HepG2 (cell line): Measurements from ENCODE around the gene ACER3. TPM values are rescaled to one million over a fixed set of nuclear protein-coding genes. Genes with fewer than 3 reads are reported as not detected.

Experiments used
- ATAC-seq: fragments of 200-7000 bp; cut with Tn5 transposase; 3 replicates; pipeline ENCODE4 v1.9.1; 2020; ENCODE audit warnings: mild to moderate bottlenecking, moderate library complexity
- BruUV-seq: library from RNA; stranded (reverse); fragments of 400-500 nt; replicated peaks from 2 replicates; lab custom pipeline; 2021; lab: Mats Ljungman, UMichigan
- CTCF ChIA-PET: fragments of 300-600 bp; formaldehyde crosslinking; extraction: SDS; loops from one replicate; lab custom pipeline; 2021; ENCODE audit warnings: low total read pairs, inconsistent platforms, low intra/inter-chr PET ratio; lab: Yijun Ruan, JAX
- POLR2A ChIA-PET: fragments of 350-600 bp; sonication (Branson Sonifier 250); formaldehyde crosslinking; loops from one replicate; lab custom pipeline; 2020; ENCODE audit warnings: antibody characterized with exemption, inconsistent platforms; lab: Yijun Ruan, JAX
- DNase-seq: peaks from one replicate; pipeline ENCODE4 v3.0.0-alpha.2; 2015; ENCODE audit warnings: low spot score
- FAIRE-seq: peaks from 3 replicates; lab custom pipeline; 2011; peaks lifted over from hg19 to GRCh38; lab: Jason Lieb, UNC
- H2AFZ ChIP-seq: one replicate; pipeline ENCODE4 v1.6.1; 2011; ENCODE audit warnings: low read length, inconsistent platforms
- H3K27ac ChIP-seq: fragments of 300-600 bp; 3 replicates; pipeline ENCODE4 v1.8.0; 2011; ENCODE audit warnings: mixed run types, mild to moderate bottlenecking, mixed read lengths, low read length, inconsistent platforms; ENCODE audit not compliant: insufficient read depth; ENCODE audit errors: extremely low read length
- H3K27me3 ChIP-seq, 2 experiments: fragments of 200-600 bp in 1 of 2; 2 replicates in 1 of 2; 3 replicates in 1 of 2; pipeline versions ENCODE4 v1.6.0 to v1.8.0; 2011; ENCODE audit warnings: low read length in 2 of 2, mild to moderate bottlenecking in 2 of 2, moderate library complexity in 2 of 2, inconsistent platforms in 1 of 2; ENCODE audit not compliant: insufficient read depth in 2 of 2, control insufficient read depth in 1 of 2
- H3K36me3 ChIP-seq, 2 experiments: fragments of 200-600 bp in 1 of 2; replicated peaks in 1 of 2; 2 replicates in 1 of 2; 3 replicates in 1 of 2; pipeline versions ENCODE4 v1.5.1 to v1.8.0; 2011; ENCODE audit warnings: low read length in 2 of 2, inconsistent platforms in 1 of 2; ENCODE audit not compliant: insufficient read depth in 2 of 2, control insufficient read depth in 1 of 2
- H3K4me1 ChIP-seq: 2 replicates; pipeline ENCODE4 v1.5.1; 2012; ENCODE audit warnings: low read length, inconsistent platforms; ENCODE audit not compliant: insufficient read depth
- H3K4me2 ChIP-seq: 2 replicates; pipeline ENCODE4 v1.6.0; 2011; ENCODE audit warnings: low read depth, low read length, inconsistent platforms
- H3K4me3 ChIP-seq, 3 experiments: fragments of 200-600 bp in 1 of 3; sonication (generic), shearing (Covaris generic) in 1 of 3; replicated peaks in 1 of 3; 2 replicates each; pipeline ENCODE4 v1.5.1; 2011 to 2016; ENCODE audit warnings: low read length in 3 of 3, inconsistent platforms in 2 of 3, low read depth in 2 of 3, mild to moderate bottlenecking in 2 of 3, control low read depth in 1 of 3, mixed read lengths in 1 of 3; ENCODE audit not compliant: insufficient read depth in 1 of 3
- H3K79me2 ChIP-seq: one replicate; pipeline ENCODE4 v1.6.1; 2011; ENCODE audit warnings: low read length, inconsistent platforms; ENCODE audit not compliant: insufficient read depth
- H3K9ac ChIP-seq: 2 replicates; pipeline ENCODE4 v1.6.0; 2011; ENCODE audit warnings: mild to moderate bottlenecking, low read depth, low read length, inconsistent platforms; ENCODE audit not compliant: insufficient read depth
- H3K9me3 ChIP-seq: 2 replicates; pipeline ENCODE4 v1.5.1; 2012; ENCODE audit warnings: mild to moderate bottlenecking, low read length
- H4K20me1 ChIP-seq: 2 replicates; pipeline ENCODE4 v1.6.0; 2011; ENCODE audit warnings: inconsistent platforms, mild to moderate bottlenecking, low read length, moderate library complexity; ENCODE audit not compliant: insufficient read depth
- BCLAF1 ChIP-seq: fragments of 450-650 bp; IDR thresholded peaks from 2 replicates; pipeline ENCODE4 v1.6.1; 2017; ENCODE audit warnings: mild to moderate bottlenecking
- EP300 ChIP-seq, 3 experiments: sonication (generic) in 1 of 3; formaldehyde crosslinking in 1 of 3; IDR thresholded peaks; 2 replicates each; pipeline versions ENCODE4 v1.5.1 to v1.6.1; 2011 to 2020; ENCODE audit warnings: low read depth in 2 of 3, low read length in 2 of 3, borderline replicate concordance in 1 of 3, improper control_type of control experiment in 1 of 3, mild to moderate bottlenecking in 1 of 3, missing genetic modification reagents in 1 of 3, moderate library complexity in 1 of 3
- GRHL1 ChIP-seq: sonication (generic); formaldehyde crosslinking; conservative IDR thresholded peaks from 2 replicates; pipeline ENCODE4 v1.8.0; 2022; ENCODE audit warnings: missing genetic modification reagents
- KDM3A ChIP-seq: IDR thresholded peaks from 2 replicates; pipeline ENCODE4 v1.6.1; 2018; ENCODE audit warnings: low read depth, missing compliant biosample characterization
- PPARG ChIP-seq: conservative IDR thresholded peaks from 2 replicates; pipeline ENCODE4 v1.6.1; 2016; ENCODE audit warnings: missing biosample characterization, missing genetic modification reagents
- SNAPC4 ChIP-seq: sonication (generic); formaldehyde crosslinking; IDR thresholded peaks from 2 replicates; pipeline ENCODE4 v1.4.0; 2020; ENCODE audit warnings: mild to moderate bottlenecking, missing genetic modification reagents
- TFDP1 ChIP-seq: IDR thresholded peaks from 2 replicates; pipeline ENCODE4 v1.6.1; 2016; ENCODE audit warnings: missing compliant biosample characterization, missing genetic modification reagents, borderline replicate concordance
- ZFP36L2 ChIP-seq: sonication (generic); formaldehyde crosslinking; IDR thresholded peaks from 2 replicates; pipeline ENCODE4 v1.4.0; 2020; ENCODE audit warnings: missing genetic modification reagents
- ZNF788 ChIP-seq: sonication (generic); formaldehyde crosslinking; IDR thresholded peaks from 2 replicates; pipeline ENCODE4 v1.5.0; 2020; ENCODE audit warnings: mild to moderate bottlenecking, missing genetic modification reagents, borderline replicate concordance
- in situ Hi-C: cut with HindIII; loops from 2 replicates; pipeline ENCODE4 v1.10.0; 2017; ENCODE audit warnings: low pct_unique_long_range_greater_than_20kb; ENCODE audit not compliant: extremely low pct_ligation_motif_present
- intact Hi-C: fragments of 100-400 bp; cut with micrococcal nuclease; formaldehyde crosslinking; loops from one replicate; pipeline ENCODE4 v1.10.0; 2022; ENCODE audit not compliant: unreplicated experiment
- polyA plus RNA-seq, 8 experiments: library from polyadenylated mRNA; depleted of rRNA in 3 of 8; stranded (reverse) in 7 of 8; unstranded in 1 of 8; fragments of >200 nt; fragmentation: Illumina TruSeq in 4 of 8; extraction: Trizol in 4 of 8; gene quantifications; 2 replicates each; pipeline versions ENCODE4 v1.2.1 to v1.2.3, GENCODE V29; 2011 to 2016; ENCODE audit warnings: low read depth in 4 of 8, missing spikeins in 1 of 8, mixed read lengths in 1 of 8; ENCODE audit not compliant: insufficient read depth in 1 of 8
- total RNA-seq, 5 experiments: library from RNA; depleted of rRNA; stranded (reverse); fragments of >200 nt; fragmentation: Illumina TruSeq; extraction: Trizol; gene quantifications; 2 replicates each; pipeline ENCODE4 v1.2.3, GENCODE V29; 2016; ENCODE audit warnings: low read depth in 1 of 5
- TF ChIP-seq, protein P1 (sequence below): sonication (generic); formaldehyde crosslinking; conservative IDR thresholded peaks from 2 replicates; pipeline ENCODE4 v1.4.0; 2020; ENCODE audit warnings: missing genetic modification reagents

ACER3 gene
- total and polyA plus RNA-seq, 2 of the 13 experiments (the other 11 are each of a cell fraction or from before 2014, with no cell fraction given), result 6.0 to 9.8 TPM

DNA sequence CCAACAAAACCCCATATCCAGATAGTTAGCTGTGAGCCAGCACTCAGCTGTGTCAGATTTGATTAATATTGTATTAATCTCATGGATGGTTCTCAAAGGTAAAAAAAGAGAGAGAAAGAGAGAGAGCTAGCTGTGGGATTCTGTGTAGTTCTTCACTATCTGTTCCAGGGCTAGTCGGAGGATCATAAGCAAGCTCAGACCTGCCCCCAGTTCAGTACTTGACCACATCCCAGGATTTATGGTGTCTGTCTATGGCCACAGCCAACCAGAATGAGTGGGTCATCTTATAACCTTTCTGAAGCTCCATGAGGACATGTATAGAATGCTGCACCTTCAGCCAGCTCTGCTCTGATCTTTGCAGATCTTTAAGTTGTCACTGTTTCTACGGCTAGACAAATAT lies 160.0 kb downstream of the ACER3 start (continued):
- TF ChIP-seq GRHL1 (CRISPR knock-in tag), result no peak
- TF ChIP-seq ZNF788 (CRISPR knock-in tag), result no peak
- TF ChIP-seq EP300 (IDR thresholded peaks at IDR 0.05; ENCODE audit: low read depth in 2 of 2, low read length in 2 of 2), result no peak
- no peak for TF ChIP-seq EP300 (CRISPR knock-in tag; IDR thresholded peaks at IDR 0.05; ENCODE audit: borderline replicate concordance)

DNA sequence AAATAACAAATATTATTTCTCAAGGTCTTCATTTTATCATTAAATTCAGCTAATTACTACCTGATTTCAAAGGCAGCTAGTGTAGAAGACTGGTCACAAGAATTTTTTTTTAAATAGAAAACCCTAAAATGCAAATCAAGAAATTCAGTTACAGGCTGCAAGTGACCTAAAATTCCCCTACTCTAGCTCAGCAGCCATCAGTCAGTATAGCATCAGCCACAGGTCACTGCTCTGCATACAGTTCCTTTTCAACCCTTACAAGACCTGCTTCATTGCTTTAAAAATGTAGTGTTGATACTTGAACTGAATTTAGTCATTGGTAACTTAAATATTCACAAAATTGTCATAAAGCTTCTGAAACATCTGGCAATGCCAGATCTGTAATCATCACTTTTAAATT lies 164.0 kb downstream of the ACER3 start:
- peaks cover 9% of the 10 kb centered on the region for H3K4me1 ChIP-seq
- intact Hi-C loops, result no loop called here
- no peak for TF ChIP-seq TFDP1 (CRISPR knock-in tag)
- no peak for TF ChIP-seq EP300 (IDR thresholded peaks at IDR 0.05; ENCODE audit: low read depth in 2 of 2, low read length in 2 of 2)
- TF ChIP-seq EP300 (CRISPR knock-in tag; IDR thresholded peaks at IDR 0.05; ENCODE audit: borderline replicate concordance), result no peak
- TF ChIP-seq ZFP36L2 (CRISPR knock-in tag), result no peak
- no peak for TF ChIP-seq KDM3A (CRISPR knock-in tag)
- no peak for TF ChIP-seq PPARG (CRISPR knock-in tag)
- no peak for TF ChIP-seq SNAPC4
- TF ChIP-seq, protein P1, sequence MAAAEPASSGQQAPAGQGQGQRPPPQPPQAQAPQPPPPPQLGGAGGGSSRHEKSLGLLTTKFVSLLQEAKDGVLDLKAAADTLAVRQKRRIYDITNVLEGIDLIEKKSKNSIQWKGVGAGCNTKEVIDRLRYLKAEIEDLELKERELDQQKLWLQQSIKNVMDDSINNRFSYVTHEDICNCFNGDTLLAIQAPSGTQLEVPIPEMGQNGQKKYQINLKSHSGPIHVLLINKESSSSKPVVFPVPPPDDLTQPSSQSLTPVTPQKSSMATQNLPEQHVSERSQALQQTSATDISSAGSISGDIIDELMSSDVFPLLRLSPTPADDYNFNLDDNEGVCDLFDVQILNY (CRISPR knock-in tag), result no peak
- no peak for TF ChIP-seq BCLAF1

More for the DNA sequence above, 164.0 kb downstream of the ACER3 start:
- Histone ChIP-seq H3K36me3 (no peaks in the 10 kb centered on the region), H4K20me1 (no peaks in the 10 kb centered on the region), H3K27ac (no peak overlapping the region), H3K27me3 (peaks cover 0 to 21% of the 10 kb centered on the region in 2 experiments), H3K9ac (no peak overlapping the region), H3K79me2 (no peaks in the 10 kb centered on the region), H3K4me3 (no peak overlapping the region), H2AFZ (no peak overlapping the region), H3K4me2 (no peak overlapping the region), H3K9me3 (no peaks in the 10 kb centered on the region)
- ChIA-PET POLR2A (no interaction called here), CTCF (no interaction called here)
- in situ Hi-C loops, result loop anchor here (25.0 kb wide), 1 partner anchor 112 kb away; no protein-coding TSS in a partner anchor
- DNase-seq (no peak), FAIRE-seq (no peak), ATAC-seq (no peak)
- no TSS peak for BruUV-seq
